H1 (cell line): ENCODE data around the gene SRRM4. TPM values are rescaled to one million over a fixed set of nuclear protein-coding genes. Genes with fewer than 3 reads are reported as not detected.
A peak's percentile ranks its signal among the peaks of the same experiment; 100 is the strongest.

ENCODE experiments used
- BACH1 ChIP-seq: IDR thresholded peaks from 2 replicates; pipeline ENCODE4 v1.6.1; 2012; ENCODE audit warnings: low read length, improper control_type of control experiment
- BCL11A ChIP-seq, 2 experiments: IDR thresholded peaks; one replicate each; pipeline ENCODE4 v1.6.1; 2011; ENCODE audit warnings: low read depth in 2 of 2, low read length in 2 of 2, mild to moderate bottlenecking in 2 of 2
- CBX5 ChIP-seq: fragments of 300-800, 300-1000 bp; sonication (generic); IDR thresholded peaks from 2 replicates; pipeline ENCODE4 v1.7.1; 2016; ENCODE audit warnings: antibody characterized with exemption, low read length, low read depth
- CBX8 ChIP-seq: fragments of 300-800, 300-1000 bp; sonication (generic); IDR thresholded peaks from 2 replicates; pipeline ENCODE4 v1.7.1; 2016; ENCODE audit warnings: low read depth, low read length, borderline replicate concordance
- CEBPB ChIP-seq: IDR thresholded peaks from 2 replicates; pipeline ENCODE4 v1.6.1; 2012; ENCODE audit warnings: low read depth, low read length
- FOSL1 ChIP-seq: IDR thresholded peaks from 2 replicates; pipeline ENCODE4 v1.6.1; 2011; ENCODE audit warnings: mild to moderate bottlenecking, low read depth, low read length, moderate library complexity; ENCODE audit not compliant: insufficient read depth
- GABPA ChIP-seq: IDR thresholded peaks from 2 replicates; pipeline ENCODE4 v1.6.1; 2011; ENCODE audit warnings: mild to moderate bottlenecking, low read length, moderate library complexity, borderline replicate concordance; ENCODE audit not compliant: insufficient read depth
- HDAC2 ChIP-seq, 2 experiments: fragments of 300-600 bp in 1 of 2; sonication (generic) in 1 of 2; IDR thresholded peaks; 2 replicates each; pipeline ENCODE4 v1.6.1; 2011 to 2012; ENCODE audit warnings: low read depth in 2 of 2, low read length in 2 of 2, mild to moderate bottlenecking in 2 of 2, moderate library complexity in 2 of 2, borderline replicate concordance in 1 of 2, inconsistent platforms in 1 of 2
- KDM5A ChIP-seq: fragments of 200-600 bp; IDR thresholded peaks from 2 replicates; pipeline ENCODE4 v1.7.1; 2012; ENCODE audit warnings: mild to moderate bottlenecking, low read length, inconsistent platforms, mixed read lengths
- PHF8 ChIP-seq: fragments of 200-600 bp; sonication (generic); conservative IDR thresholded peaks from 2 replicates; pipeline ENCODE4 v1.7.1; 2012; ENCODE audit warnings: low read depth, mild to moderate bottlenecking, inconsistent platforms, low read length, moderate library complexity
- POLR2A ChIP-seq, 2 experiments: IDR thresholded peaks; 1 replicate in 1 of 2; 2 replicates in 1 of 2; pipeline ENCODE4 v1.6.1; 2011; ENCODE audit warnings: low read depth in 2 of 2, low read length in 2 of 2, mild to moderate bottlenecking in 2 of 2; ENCODE audit errors: control extremely low read depth in 1 of 2
- RAD21 ChIP-seq, 2 experiments: IDR thresholded peaks in 1 of 2; conservative IDR thresholded peaks in 1 of 2; 2 replicates each; pipeline ENCODE4 v1.6.1; 2011; ENCODE audit warnings: low read depth in 2 of 2, low read length in 2 of 2, improper control_type of control experiment in 1 of 2, inconsistent platforms in 1 of 2, mild to moderate bottlenecking in 1 of 2, moderate library complexity in 1 of 2
- RBBP5 ChIP-seq: IDR thresholded peaks from 2 replicates; pipeline ENCODE4 v1.7.1; 2012; ENCODE audit warnings: low read depth, mild to moderate bottlenecking, inconsistent platforms, low read length, moderate library complexity, borderline replicate concordance
- RNF2 ChIP-seq: fragments of 200-900, 300-1000 bp; sonication (generic); IDR thresholded peaks from 2 replicates; pipeline ENCODE4 v1.7.1; 2016; ENCODE audit warnings: borderline replicate concordance, low read depth, mild to moderate bottlenecking, antibody characterized with exemption, low read length; ENCODE audit not compliant: poor library complexity, severe bottlenecking; ENCODE audit errors: missing control alignments
- SIN3A ChIP-seq, 2 experiments: IDR thresholded peaks in 1 of 2; conservative IDR thresholded peaks in 1 of 2; 2 replicates each; pipeline ENCODE4 v1.6.1; 2011 to 2012; ENCODE audit warnings: low read length in 2 of 2, improper control_type of control experiment in 1 of 2, low read depth in 1 of 2, mild to moderate bottlenecking in 1 of 2
- SIRT6 ChIP-seq: IDR thresholded peaks from one replicate; pipeline ENCODE4 v1.7.1; 2012; ENCODE audit warnings: low read length, inconsistent platforms
- SIX5 ChIP-seq: IDR thresholded peaks from 2 replicates; pipeline ENCODE4 v1.6.1; 2011; ENCODE audit warnings: mild to moderate bottlenecking, low read depth, low read length
- SP2 ChIP-seq: IDR thresholded peaks from 2 replicates; pipeline ENCODE4 v1.6.1; 2012; ENCODE audit warnings: mild to moderate bottlenecking, low read length, inconsistent platforms
- TAF1 ChIP-seq: IDR thresholded peaks from 2 replicates; pipeline ENCODE4 v1.6.1; 2011; ENCODE audit warnings: mild to moderate bottlenecking, low read depth, low read length
- TCF12 ChIP-seq: IDR thresholded peaks from 2 replicates; pipeline ENCODE4 v1.6.1; 2011; ENCODE audit warnings: low read depth, mild to moderate bottlenecking, low read length
- ZNF274 ChIP-seq: IDR thresholded peaks from 2 replicates; pipeline ENCODE4 v1.7.0; 2012; ENCODE audit warnings: low read length, borderline replicate concordance; ENCODE audit errors: extremely low read depth
- polyA plus RNA-seq, 7 experiments: library from polyadenylated mRNA; depleted of rRNA in 3 of 7; stranded (reverse) in 5 of 7; unstranded in 2 of 7; fragments of >200 nt in 5 of 7; fragments of 200-250 nt in 2 of 7; gene quantifications; 1 replicate in 5 of 7; 2 replicates in 1 of 7; 4 replicates in 1 of 7; pipeline versions ENCODE4 v1.2.1 to v1.2.3, GENCODE V29; 2011 to 2013; ENCODE audit warnings: missing spikeins in 2 of 7, mixed read lengths in 2 of 7
- total RNA-seq: library from RNA; stranded (reverse); fragmentation: NEBNext Ultra II Directional; extraction: Animal tissue kit (Norgen Biotek cat#: 25700); gene quantifications from 2 replicates; pipeline ENCODE4 v1.2.1, GENCODE V29; 2021
- TF ChIP-seq, protein P1 (sequence below): IDR thresholded peaks from 2 replicates; pipeline ENCODE4 v1.6.1; 2012; ENCODE audit warnings: inconsistent platforms

Gene SRRM4
- total and polyA plus RNA-seq, 2 of the 8 experiments (the other 6 are each of a cell fraction or from before 2014, with no cell fraction given): 0.53 to 1.1 TPM

DNA sequence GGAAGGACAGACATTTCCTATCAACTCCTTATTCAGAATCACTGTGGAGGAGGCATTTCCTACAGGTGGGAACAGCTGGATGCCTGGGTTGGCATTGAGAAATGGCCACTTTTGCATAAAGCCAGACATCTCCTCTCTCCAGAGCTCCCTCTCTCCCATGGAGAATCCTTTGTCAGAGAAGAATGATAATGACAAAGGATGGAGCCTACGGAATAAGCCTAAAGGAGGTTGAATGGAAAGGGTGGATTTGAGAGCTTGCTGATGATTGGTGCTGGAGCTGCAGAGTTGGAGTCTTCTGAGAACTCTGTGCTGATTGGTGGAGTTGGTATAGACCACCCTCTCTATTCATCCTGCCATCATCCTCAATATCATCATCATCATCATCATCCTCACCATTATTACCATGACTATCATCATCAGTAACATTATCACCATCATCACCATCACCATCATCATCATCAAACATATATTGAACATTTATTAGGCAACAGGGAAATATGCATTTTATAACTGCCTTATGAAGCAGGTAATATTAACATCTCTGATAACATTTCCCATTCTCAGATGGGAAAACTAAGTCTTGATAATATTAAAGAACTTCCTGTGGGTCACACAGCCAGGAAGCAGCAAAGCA, 108.2 kb downstream of the SRRM4 start (continued):
- TF ChIP-seq, protein P1, sequence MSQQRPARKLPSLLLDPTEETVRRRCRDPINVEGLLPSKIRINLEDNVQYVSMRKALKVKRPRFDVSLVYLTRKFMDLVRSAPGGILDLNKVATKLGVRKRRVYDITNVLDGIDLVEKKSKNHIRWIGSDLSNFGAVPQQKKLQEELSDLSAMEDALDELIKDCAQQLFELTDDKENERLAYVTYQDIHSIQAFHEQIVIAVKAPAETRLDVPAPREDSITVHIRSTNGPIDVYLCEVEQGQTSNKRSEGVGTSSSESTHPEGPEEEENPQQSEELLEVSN: no peak
- TF ChIP-seq SIRT6 (no peak), BACH1 (no peak), TCF12 (peak; percentile 99), RBBP5 (no peak), KDM5A (no peak), RAD21 (IDR thresholded peaks at IDR 0.05 in 1 of 2, conservative IDR thresholded peaks at IDR 0.05 in 1 of 2; ENCODE audit: low read depth in 2 of 2, low read length in 2 of 2) (no peak), BCL11A (IDR thresholded peaks at IDR 0.05; ENCODE audit: low read depth in 2 of 2, low read length in 2 of 2) (peak; percentile 57 to 73), POLR2A (IDR thresholded peaks at IDR 0.05; ENCODE audit: control extremely low read depth in 1 of 2, low read depth in 2 of 2, low read length in 2 of 2) (no peak; a peak in 1 of 3 replicates), SIX5 (no peak), CEBPB (peak; percentile 63; the same call in 1 of the 2 replicates), SP2 (no peak), CBX5 (no peak), FOSL1 (no peak), RNF2 (no peak), SIN3A (conservative IDR thresholded peaks at IDR 0.05 in 1 of 2, IDR thresholded peaks at IDR 0.05 in 1 of 2; ENCODE audit: low read depth in 1 of 2, low read length in 2 of 2) (0 out of 4 replicates have a peak, but pooled peaks of 1 of the 2 experiments have one; percentile 23), TAF1 (no peak), ZNF274 (no peak), PHF8 (no peak), HDAC2 (IDR thresholded peaks at IDR 0.05; ENCODE audit: borderline replicate concordance in 1 of 2, low read depth in 2 of 2, low read length in 2 of 2) (peak; percentile 57 to 98; a peak in 3 of 4 replicates), GABPA (no peak), CBX8 (no peak)
